Testis (tissue), 2 donors: ENCODE results near the gene SNX32.

Experiments used
- POLR2A ChIP-seq: fragments of 450-650 bp; IDR thresholded peaks from one replicate; pipeline ENCODE4 v1.6.1; 2017; ENCODE audit warnings: antibody characterized with exemption, mild to moderate bottlenecking, moderate library complexity
- TF ChIP-seq, protein P1 (sequence below), 3 experiments: fragments of 450-650 bp in 2 of 3; fragments of 200-600 bp in 1 of 3; sonication (generic) in 1 of 3; IDR thresholded peaks; one replicate each; pipeline ENCODE4 v1.5.1; 2016 to 2019; ENCODE audit warnings: antibody characterized with exemption in 3 of 3, mild to moderate bottlenecking in 2 of 3, moderate library complexity in 1 of 3

DNA sequence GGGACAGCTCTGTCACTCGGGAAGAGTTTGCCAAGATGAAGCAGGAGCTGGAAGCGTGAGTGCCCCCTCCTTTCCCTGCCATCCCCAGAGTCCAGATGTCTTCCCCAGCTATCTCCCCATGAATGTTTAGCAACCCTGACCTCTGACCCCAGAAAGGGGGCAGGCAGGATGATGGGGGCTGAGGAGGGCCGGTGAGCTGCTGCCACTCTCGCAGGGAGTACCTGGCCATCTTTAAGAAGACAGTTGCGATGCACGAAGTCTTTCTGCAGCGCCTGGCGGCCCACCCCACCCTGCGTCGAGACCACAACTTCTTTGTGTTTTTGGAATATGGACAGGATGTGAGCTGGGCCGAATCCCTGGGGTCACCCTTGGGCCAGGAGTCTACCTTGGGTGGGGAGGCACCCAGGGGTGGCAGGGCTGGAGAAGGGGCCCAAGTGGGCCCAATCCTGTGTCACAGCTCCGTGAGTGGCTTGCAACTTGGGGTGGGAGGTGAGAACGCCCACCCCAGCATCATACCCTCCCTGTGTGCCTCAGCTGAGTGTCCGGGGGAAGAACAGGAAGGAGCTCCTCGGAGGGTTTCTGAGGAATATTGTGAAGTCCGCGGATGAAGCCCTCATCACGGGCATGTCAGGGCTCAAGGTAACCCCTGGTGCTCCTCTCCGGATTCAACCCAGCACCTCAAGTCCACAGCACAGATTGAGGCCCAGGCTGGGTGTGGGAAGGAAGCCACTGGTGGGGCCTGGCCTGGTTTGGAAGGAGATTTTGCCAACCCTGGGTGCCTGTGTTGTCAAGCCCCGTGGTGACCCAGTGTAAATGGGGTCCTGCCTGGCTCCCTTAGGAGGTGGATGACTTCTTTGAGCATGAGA is 16.7 kb downstream of the SNX32 start:
- TF ChIP-seq, protein P1, sequence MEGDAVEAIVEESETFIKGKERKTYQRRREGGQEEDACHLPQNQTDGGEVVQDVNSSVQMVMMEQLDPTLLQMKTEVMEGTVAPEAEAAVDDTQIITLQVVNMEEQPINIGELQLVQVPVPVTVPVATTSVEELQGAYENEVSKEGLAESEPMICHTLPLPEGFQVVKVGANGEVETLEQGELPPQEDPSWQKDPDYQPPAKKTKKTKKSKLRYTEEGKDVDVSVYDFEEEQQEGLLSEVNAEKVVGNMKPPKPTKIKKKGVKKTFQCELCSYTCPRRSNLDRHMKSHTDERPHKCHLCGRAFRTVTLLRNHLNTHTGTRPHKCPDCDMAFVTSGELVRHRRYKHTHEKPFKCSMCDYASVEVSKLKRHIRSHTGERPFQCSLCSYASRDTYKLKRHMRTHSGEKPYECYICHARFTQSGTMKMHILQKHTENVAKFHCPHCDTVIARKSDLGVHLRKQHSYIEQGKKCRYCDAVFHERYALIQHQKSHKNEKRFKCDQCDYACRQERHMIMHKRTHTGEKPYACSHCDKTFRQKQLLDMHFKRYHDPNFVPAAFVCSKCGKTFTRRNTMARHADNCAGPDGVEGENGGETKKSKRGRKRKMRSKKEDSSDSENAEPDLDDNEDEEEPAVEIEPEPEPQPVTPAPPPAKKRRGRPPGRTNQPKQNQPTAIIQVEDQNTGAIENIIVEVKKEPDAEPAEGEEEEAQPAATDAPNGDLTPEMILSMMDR (IDR thresholded peaks at IDR 0.05), result no peak
- TF ChIP-seq POLR2A, result no peak
